ENCODE results near the gene NDUFS5.
"Not testable (repeated sequence)": the region's sequence is repeated elsewhere in the genome, so short reads cannot be mapped to it uniquely, and the experiment has no call there.

NDUFS5 gene

DNA sequence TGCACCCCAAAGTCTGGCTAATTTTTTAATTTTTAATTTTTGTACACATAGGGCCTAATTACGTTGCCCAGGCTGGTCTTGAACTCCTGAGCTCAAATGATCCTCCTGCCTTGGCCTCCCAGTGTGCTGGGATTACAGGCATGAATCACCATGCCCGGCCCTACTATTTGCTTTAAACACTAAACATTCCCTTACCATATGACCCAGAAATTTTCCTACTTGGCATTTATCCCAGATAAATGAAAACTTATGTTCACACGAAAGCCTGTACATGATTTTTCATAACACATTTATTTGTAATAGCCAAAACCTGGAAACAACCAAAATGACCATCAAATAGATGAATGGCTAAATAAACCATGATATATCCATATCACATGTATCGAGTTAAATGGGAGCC, 35.8 kb downstream of the NDUFS5 start:
- TF ChIP-seq, protein P1, sequence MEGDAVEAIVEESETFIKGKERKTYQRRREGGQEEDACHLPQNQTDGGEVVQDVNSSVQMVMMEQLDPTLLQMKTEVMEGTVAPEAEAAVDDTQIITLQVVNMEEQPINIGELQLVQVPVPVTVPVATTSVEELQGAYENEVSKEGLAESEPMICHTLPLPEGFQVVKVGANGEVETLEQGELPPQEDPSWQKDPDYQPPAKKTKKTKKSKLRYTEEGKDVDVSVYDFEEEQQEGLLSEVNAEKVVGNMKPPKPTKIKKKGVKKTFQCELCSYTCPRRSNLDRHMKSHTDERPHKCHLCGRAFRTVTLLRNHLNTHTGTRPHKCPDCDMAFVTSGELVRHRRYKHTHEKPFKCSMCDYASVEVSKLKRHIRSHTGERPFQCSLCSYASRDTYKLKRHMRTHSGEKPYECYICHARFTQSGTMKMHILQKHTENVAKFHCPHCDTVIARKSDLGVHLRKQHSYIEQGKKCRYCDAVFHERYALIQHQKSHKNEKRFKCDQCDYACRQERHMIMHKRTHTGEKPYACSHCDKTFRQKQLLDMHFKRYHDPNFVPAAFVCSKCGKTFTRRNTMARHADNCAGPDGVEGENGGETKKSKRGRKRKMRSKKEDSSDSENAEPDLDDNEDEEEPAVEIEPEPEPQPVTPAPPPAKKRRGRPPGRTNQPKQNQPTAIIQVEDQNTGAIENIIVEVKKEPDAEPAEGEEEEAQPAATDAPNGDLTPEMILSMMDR (IDR thresholded peaks at IDR 0.05; ENCODE audit: extremely low read depth, missing control alignments): no peak
- no peak for DNase-seq (ENCODE audit: low spot score)

DNA sequence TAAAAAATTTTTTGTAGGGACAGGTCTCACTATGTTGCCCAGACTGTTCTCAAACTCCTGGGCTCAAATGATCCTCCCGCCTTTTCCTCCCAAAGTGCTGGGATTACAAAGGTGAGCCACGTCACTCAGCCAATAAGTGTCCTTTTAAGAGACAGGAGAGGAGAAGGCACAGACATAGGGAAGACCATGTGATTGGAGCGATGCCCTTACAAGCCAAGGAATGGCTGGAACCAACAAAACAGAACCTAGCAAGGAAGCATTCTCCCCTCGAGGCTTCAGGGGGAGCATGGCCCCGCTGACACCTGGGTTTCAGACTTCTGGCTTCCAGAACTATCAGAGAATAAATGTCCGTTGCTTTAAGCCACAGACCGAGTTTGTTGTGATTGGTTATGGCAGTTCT, 37.0 kb downstream of the NDUFS5 start:
- TF ChIP-seq, protein P1 (IDR thresholded peaks at IDR 0.05; ENCODE audit: extremely low read depth, missing control alignments): no peak
- DNase-seq (ENCODE audit: low spot score): no peak

DNA sequence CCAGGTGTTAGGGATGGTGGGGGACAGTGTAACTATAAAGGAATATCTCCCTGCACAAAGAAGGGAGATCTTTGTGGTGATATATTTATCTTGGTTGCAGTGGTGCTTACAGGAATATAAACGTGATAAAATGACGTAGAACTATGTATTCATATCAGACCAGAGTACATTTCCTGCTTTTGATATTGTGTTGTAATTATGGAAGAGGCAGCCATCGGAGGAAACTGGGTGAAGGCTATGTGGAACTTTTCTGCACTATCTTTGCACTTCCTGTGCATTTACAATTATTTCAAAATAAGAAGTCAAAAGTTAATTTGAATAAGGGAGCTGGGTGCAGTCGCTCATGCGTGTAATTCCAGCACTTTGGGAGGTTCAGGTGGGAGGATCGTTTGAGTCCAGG, 37.6 kb downstream of the NDUFS5 start:
- no peak for DNase-seq (ENCODE audit: low spot score)
- TF ChIP-seq, protein P1 (IDR thresholded peaks at IDR 0.05; ENCODE audit: extremely low read depth, missing control alignments): no peak

DNA sequence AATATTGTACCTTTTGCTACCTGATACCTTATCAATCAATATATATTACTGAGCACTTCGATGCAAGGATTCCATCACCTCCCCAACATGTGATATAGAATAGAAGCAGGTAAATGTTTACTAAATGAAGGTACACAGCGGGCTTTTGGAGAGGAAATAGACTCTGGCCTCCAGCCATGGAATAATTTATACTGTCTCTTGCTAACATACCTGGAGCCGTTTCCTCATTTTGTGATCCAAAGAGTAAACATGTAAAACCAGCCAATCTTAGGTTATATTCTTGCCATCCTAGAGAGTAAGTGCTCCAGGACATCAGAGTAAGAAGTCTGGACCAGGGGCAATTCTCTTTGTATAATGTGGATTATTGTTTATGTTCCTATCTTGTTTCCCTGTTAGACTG, 39.4 kb downstream of the NDUFS5 start:
- no peak for DNase-seq (ENCODE audit: low spot score)
- TF ChIP-seq, protein P1 (IDR thresholded peaks at IDR 0.05; ENCODE audit: extremely low read depth, missing control alignments): no peak

DNA sequence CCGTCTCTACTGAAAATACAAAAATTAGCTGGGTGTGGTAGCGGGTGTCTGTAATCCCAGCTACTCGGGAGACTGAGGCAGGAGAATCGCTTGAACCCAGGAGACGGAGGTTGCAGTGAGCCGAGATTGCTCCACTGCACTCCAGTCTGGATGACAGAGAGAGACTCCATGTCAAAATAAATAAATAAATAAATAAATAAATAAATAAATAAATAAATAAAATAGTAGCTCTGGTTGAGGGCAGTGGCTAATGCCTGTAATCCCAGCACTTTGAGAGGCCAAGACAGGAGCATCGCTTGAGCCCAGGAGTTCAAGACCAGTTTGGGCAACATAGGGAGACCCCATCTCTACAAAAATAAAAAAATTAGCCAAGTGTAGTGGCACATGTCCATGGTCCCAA, 42.1 kb downstream of the NDUFS5 start:
- DNase-seq (ENCODE audit: low spot score): not testable (repeated sequence)

DNA sequence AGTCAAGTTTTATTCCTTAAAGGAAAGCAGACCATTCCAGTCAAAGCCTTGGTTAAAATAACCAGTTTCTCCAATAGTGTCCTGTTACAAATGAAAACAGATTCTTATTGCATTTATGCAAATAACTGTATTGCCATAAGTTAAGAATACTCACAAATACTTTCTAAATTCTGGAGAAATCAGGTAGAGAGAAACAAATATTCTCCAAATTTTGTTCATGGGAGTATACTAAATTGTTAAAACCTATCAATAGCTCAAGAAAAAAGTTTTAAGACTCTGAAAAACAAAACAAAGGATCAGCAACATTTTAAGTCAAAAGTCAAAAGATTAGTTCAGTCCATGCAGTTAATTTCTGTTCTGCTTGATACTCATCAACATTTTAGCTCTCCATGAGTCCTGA, 45.4 kb downstream of the NDUFS5 start:
- not testable (repeated sequence) for DNase-seq (ENCODE audit: low spot score)

DNA sequence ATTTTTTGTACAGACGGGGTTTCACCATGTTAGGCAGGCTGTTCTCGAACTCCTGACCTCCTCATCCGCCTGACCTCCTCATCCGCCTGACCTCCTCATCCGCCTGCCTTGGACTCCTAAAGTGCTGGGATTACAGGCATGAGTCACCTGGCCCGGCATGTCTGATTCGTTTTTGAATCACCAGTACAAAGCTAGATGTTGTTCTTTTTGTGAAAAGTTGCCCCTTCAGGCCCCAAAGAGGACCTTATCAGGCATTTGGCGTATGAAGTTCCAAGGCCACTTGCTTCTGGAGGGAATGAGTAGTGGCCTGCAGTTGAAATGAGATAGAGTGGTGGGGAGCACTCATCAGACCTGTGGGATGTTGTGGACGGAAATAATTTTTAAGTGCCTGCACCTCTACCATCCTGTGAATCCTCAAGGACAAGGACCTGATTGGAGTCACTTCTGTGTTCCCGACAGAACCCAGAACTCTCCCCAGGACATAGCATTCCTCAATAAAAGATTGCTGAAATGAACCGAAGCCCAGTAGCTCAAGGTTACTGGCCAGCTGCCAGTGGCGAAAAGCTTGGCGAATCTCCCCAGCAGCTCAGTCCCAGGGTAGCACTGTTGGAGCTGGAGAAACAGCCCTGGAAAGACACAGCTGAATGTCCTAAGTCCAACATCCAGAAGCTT, 50.1 kb downstream of the NDUFS5 start:
- TF ChIP-seq, protein P1 (IDR thresholded peaks at IDR 0.05; ENCODE audit: extremely low read depth, missing control alignments): no peak

DNA sequence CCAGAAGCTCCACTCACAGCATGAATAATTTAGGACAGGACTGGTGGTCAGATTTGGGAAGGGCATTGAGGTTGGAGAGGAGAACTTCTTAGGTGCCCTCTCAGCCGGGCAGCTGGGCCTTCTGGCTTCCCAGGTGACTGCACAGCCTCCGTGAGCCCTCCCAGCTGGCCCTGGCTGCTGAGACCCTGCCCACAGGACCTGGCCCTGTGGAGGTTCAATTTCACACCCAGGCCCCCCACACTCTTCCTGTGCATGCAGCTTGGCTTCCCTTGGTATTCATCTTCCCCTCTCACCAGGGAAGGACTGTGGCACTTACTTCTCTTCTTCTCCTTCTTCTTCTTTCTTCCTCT, 50.6 kb downstream of the NDUFS5 start:
- TF ChIP-seq, protein P1 (IDR thresholded peaks at IDR 0.05; ENCODE audit: extremely low read depth, missing control alignments): no peak
- no peak for DNase-seq (ENCODE audit: low spot score)

More for the DNA sequence above, 50.1 kb downstream of the NDUFS5 start:
- DNase-seq (ENCODE audit: low spot score): no peak
